Spinal cord (tissue), 10 donors: ENCODE measurements around the gene FRMPD4. TPM values are rescaled to one million over a fixed set of nuclear protein-coding genes. Genes with fewer than 3 reads are reported as not detected.

ENCODE experiments used
- DNase-seq, 6 donors: peaks; one replicate each; pipeline versions ENCODE4 v3.0.0 to v3.0.0-alpha.2; 2013 to 2015; ENCODE audit warnings: low spot score in 6 of 6, low read depth in 4 of 6
- H3K27ac ChIP-seq: one replicate; pipeline ENCODE4 v1.5.1; 2013; ENCODE audit warnings: low read depth, low read length, control low read depth
- H3K27me3 ChIP-seq: one replicate; pipeline ENCODE4 v1.6.1; 2013; ENCODE audit warnings: low read length; ENCODE audit not compliant: control insufficient read depth, insufficient read depth
- H3K36me3 ChIP-seq: one replicate; pipeline ENCODE4 v1.6.1; 2013; ENCODE audit warnings: low read length; ENCODE audit not compliant: control insufficient read depth, insufficient read depth
- H3K4me1 ChIP-seq: one replicate; pipeline ENCODE4 v1.6.1; 2013; ENCODE audit warnings: low read length; ENCODE audit not compliant: control insufficient read depth, insufficient read depth
- H3K4me3 ChIP-seq: one replicate; pipeline ENCODE4 v1.5.1; 2013; ENCODE audit warnings: low read depth, low read length, control low read depth
- H3K9me3 ChIP-seq: one replicate; pipeline ENCODE4 v1.6.1; 2013; ENCODE audit warnings: low read length; ENCODE audit not compliant: control insufficient read depth, insufficient read depth
- WGBS: methylation state at CpG from one replicate; pipeline ENCODE4 v1.1.5; 2013; ENCODE audit warnings: missing lambda C conversion rate; ENCODE audit not compliant: insufficient coverage; 5-methylcytosine and 5-hydroxymethylcytosine counted together
- polyA plus RNA-seq, 2 donors: library from polyadenylated mRNA; unstranded; fragments of 120-200 nt; gene quantifications; one replicate each; pipeline ENCODE4 v1.2.1, GENCODE V29; 2013; ENCODE audit not compliant: insufficient read length in 2 of 2
- total RNA-seq, 2 donors: library from RNA; depleted of rRNA in 1 of 2; stranded (reverse); fragments of 120-200 nt in 1 of 2; fragments of >200 nt in 1 of 2; gene quantifications; one replicate each; pipeline versions ENCODE4 v1.2.3 to v1.2.4, GENCODE V29; 2013 to 2014
- donor health status: healthy.

FRMPD4 gene
- total and polyA plus RNA-seq, 4 donors = 2.6 to 9.8 (median 5.9) TPM

DNA sequence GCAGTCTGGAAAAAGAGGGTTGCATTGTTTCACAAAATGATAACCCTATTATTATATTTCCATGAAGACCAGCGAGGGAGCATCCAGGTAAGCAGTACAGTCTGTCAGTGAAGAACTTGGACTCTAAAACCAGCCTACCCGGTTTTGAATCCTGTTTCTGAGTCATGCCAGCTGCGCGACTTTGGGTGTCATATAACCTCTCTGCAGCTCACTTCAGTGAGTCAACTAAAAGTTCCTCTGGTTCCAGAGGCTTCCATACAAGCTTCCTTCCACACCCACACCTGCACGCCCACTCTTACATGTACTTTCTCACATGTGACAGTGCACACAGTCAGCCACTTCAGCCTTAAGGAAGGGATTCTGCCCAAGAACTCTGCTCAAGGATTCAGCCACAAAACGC lies 603.1 kb downstream of the FRMPD4 start:
- Histone ChIP-seq H3K27ac (no peak overlapping the region), H3K4me3 (no peak overlapping the region), H3K36me3 (no peaks in the 10 kb centered on the region), H3K27me3 (no peaks in the 10 kb centered on the region), H3K9me3 (no peaks in the 10 kb centered on the region), H3K4me1 (no peaks in the 10 kb centered on the region)
- DNase-seq = no peak
- 73% methylated on average over 6 of the region's 6 CpGs for WGBS

DNA sequence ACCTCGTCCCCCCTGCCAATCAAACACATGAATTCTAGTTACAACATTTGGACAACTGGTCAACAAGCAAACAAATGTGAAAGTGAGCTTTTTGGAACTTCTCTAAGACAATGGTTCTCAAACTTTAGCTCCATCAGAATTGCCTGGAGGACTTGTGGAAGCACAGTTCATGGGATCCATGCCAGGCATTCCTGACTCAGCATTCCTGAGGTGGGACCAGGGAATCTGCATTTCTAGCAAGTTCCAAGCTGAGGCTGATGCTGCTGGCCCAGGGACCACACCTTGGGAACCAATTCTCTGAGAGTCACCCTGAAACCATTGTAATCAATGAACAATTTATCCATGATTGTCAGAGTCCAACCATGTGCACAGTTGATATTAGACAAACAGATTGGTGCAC lies 609.2 kb downstream of the FRMPD4 start:
- no peaks in the 10 kb centered on the region for H3K36me3 ChIP-seq
- H3K4me3 ChIP-seq = no peak overlapping the region
- no CpG with 5 or more reads among the region's 1 CpG for WGBS
- H3K4me1 ChIP-seq = no peaks in the 10 kb centered on the region
- H3K27me3 ChIP-seq = no peaks in the 10 kb centered on the region
- no peak overlapping the region for H3K27ac ChIP-seq
- H3K9me3 ChIP-seq = no peaks in the 10 kb centered on the region
- DNase-seq = no peak

DNA sequence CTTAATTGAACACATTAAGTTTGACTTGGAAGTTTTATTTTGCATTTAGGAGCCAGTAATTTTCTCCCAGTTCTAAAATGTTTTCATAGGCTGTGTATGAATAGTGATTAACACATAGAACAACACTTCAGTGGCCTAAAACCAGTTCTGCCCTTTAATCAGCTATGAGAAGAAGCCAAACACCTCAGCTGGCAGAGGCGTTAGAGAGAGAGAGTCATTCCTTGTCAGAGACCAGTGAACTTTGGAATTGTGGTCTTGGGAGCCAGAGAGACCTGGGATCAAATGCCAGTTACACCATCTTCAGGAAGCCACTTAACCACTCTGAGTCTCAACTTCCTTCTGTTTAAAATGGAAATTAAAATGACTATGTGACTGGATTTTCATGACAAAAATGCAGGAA lies 613.6 kb downstream of the FRMPD4 start:
- Histone ChIP-seq H3K27me3 (no peaks in the 10 kb centered on the region), H3K27ac (no peak overlapping the region), H3K36me3 (no peaks in the 10 kb centered on the region), H3K4me1 (no peaks in the 10 kb centered on the region), H3K4me3 (no peak overlapping the region), H3K9me3 (no peaks in the 10 kb centered on the region)
- WGBS = no CpG with 5 or more reads among the region's 1 CpG
- no peak for DNase-seq

DNA sequence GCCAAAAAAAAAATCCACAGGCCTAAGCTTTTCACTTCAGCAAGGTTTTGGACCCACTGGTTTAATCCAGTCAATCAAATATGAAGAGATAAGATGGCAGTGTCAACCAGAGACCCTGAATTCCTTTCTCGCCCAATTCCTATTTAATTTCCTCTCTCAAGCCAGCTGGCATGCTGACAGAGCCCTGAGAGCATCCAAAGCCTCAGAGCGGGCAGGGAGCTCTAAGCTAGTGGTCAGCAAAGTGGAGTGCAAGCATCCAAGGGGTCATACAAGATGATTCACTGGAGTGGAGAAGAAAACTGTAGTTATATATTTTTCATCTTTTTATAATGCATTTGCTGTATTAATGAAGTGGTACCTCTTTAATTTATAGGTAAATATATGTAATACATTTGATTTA lies 615.1 kb downstream of the FRMPD4 start:
- H3K27ac ChIP-seq = no peak overlapping the region

DNA sequence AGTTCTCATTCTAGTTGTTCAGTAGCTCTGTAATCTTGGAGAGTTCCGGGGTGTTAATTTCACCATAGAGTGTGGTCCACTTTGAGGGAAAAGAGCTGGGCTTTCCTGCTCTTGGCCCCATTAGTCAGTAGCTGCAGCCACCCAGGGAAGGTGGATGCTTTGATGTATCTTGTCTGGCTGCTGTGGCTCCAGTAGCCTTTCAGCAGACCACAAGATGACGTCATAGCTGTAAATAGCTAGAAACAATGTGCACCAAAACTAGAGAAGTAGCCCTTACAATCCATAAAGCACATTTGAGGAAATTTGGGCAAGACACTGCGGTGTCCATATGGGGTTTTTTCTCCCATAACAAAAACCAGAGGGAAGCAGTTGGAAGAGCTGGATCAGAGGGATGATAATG lies 620.0 kb downstream of the FRMPD4 start:
- no peaks in the 10 kb centered on the region for H3K36me3 ChIP-seq
- no peaks in the 10 kb centered on the region for H3K4me1 ChIP-seq
- 75% methylated on average over 1 of the region's 3 CpGs for WGBS
- H3K27ac ChIP-seq = no peak overlapping the region
- no peak overlapping the region for H3K4me3 ChIP-seq
- H3K9me3 ChIP-seq = no peaks in the 10 kb centered on the region
- peaks cover 3% of the 10 kb centered on the region for H3K27me3 ChIP-seq
- no peak for DNase-seq

More for the DNA sequence above, 615.1 kb downstream of the FRMPD4 start:
- Histone ChIP-seq H3K27me3 (no peaks in the 10 kb centered on the region), H3K36me3 (no peaks in the 10 kb centered on the region), H3K4me1 (no peaks in the 10 kb centered on the region), H3K9me3 (no peaks in the 10 kb centered on the region), H3K4me3 (no peak overlapping the region)
- 60% methylated on average over 1 of the region's 2 CpGs for WGBS
- DNase-seq = peak in 1 of 6 donors; percentile 12

DNA sequence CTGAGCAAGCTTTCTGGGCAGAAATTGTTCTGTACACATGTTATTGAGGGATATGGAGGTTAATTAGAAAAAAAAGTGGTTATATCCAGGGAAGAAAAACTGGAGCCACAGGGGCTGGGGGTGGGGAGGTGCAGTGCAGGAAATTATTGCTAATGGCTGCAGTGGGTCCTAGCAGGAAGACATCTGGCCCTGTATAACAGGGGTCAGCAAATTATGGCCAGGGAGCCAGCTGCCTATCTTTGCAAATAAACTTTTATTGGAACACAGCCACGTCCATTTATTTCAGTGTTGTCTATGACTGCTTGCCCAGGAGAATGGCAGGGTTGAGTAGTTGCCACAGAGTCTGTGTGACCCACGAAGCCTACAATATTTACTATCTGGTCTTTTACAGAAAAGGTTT lies 629.6 kb downstream of the FRMPD4 start:
- Histone ChIP-seq H3K36me3 (no peaks in the 10 kb centered on the region), H3K4me3 (no peak overlapping the region), H3K4me1 (no peaks in the 10 kb centered on the region), H3K27ac (no peak overlapping the region), H3K9me3 (no peaks in the 10 kb centered on the region), H3K27me3 (peaks cover 10% of the 10 kb centered on the region)
- WGBS = no CpG with 5 or more reads among the region's 2 CpGs
- DNase-seq = no peak

DNA sequence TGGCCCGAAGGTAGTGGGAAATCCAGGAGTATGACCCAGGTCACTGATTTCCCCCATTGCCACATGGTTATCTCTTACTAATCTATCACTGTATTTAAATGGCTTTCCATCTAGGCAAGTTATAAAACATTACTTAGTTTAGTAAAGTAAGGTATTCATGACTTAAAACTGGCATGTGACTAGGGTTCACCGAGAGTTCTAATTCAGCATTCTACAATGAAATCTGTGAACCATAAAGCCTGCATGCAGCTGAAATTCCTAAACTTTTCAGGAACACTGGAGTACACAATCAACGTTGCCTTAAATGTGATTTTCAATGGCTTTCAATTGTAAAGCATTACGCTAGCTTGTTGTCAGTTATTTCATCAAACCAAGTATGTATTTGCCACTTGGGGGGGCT lies 630.2 kb downstream of the FRMPD4 start:
- H3K4me1 ChIP-seq = no peaks in the 10 kb centered on the region
- H3K27ac ChIP-seq = no peak overlapping the region
- H3K36me3 ChIP-seq = no peaks in the 10 kb centered on the region
- no peaks in the 10 kb centered on the region for H3K9me3 ChIP-seq
- H3K27me3 ChIP-seq = peaks cover 10% of the 10 kb centered on the region
- WGBS = 80% methylated on average over 3 of the region's 4 CpGs
- H3K4me3 ChIP-seq = no peak overlapping the region
- no peak for DNase-seq

DNA sequence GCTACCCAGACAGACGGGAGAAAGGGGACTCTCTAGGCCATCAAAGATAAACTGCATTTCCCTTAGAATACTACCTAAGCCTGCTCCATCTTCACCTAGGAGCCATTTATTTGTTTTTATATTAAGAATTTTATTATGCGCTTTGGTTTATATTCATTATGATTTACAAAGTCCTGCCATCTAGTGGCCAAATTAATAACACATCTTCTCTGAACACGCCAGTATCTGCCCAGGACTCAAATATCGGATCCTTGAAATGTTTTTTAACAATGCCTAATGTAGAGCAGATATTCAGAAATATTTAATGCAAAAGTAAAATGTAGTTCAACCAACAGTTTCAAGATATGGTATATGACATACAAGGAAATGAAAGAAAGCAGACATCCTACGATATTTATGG lies 632.2 kb downstream of the FRMPD4 start:
- Histone ChIP-seq H3K36me3 (no peaks in the 10 kb centered on the region), H3K4me1 (no peaks in the 10 kb centered on the region), H3K4me3 (no peak overlapping the region), H3K27me3 (peaks cover 10% of the 10 kb centered on the region), H3K27ac (no peak overlapping the region), H3K9me3 (no peaks in the 10 kb centered on the region)
- no CpG with 5 or more reads among the region's 5 CpGs for WGBS
- peak in 2 of 6 donors; percentile 57 to 83 for DNase-seq

DNA sequence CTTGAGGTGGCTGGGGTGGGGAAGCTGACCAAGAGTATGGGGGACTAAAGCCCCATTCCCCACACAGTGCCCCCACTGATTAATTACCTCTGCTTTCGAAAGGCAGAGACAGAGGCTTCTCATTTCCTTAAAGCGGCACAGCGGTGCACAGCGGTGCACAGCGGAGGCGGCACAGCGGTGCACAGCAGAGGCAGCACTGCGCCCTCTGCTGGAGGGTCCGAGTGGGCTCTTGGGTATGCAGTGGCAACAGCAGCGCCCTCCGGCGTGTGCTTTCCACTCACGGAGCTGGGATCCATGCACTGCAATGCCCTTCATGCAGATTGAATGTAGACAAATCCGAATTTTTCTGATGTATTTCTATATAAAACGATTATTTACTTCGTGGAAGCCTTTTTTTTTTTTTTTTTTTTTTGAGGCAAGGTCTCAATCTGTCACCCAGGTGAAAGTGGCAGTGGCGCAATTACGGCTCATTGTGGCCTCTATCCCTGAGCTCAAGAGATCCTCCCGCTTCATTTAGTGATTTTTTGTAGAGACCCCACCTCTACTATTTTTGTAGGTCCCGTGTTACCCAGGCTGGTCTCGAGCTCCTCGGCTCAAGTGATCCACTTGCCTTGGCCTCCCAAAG lies 633.3 kb downstream of the FRMPD4 start:
- no peaks in the 10 kb centered on the region for H3K9me3 ChIP-seq
- no peak overlapping the region for H3K27ac ChIP-seq
- H3K36me3 ChIP-seq = no peaks in the 10 kb centered on the region
- no peak for DNase-seq
- peaks cover 10% of the 10 kb centered on the region for H3K27me3 ChIP-seq
- H3K4me1 ChIP-seq = no peaks in the 10 kb centered on the region
- 35% methylated on average over 17 of the region's 22 CpGs for WGBS
- no peak overlapping the region for H3K4me3 ChIP-seq
